CD4-positive, alpha-beta T cell treated with Interleukin-15 for 4 hours (primary cell): Measurements from ENCODE around the gene ANKRD13D.
A peak's percentile ranks its signal among the peaks of the same experiment; 100 is the strongest.

ENCODE experiments used
- DNase-seq: peaks from one replicate; pipeline ENCODE4 v3.0.0-alpha.2; 2020; ENCODE audit warnings: low spot score

Gene ANKRD13D

GRCh38 chr11:67261946-67262681 lies 27.0 kb upstream of the ANKRD13D start:
- DNase-seq = no peak

GRCh38 chr11:67262731-67263675 lies 26.1 kb upstream of the ANKRD13D start:
- DNase-seq = peak; percentile 74

- no peak for DNase-seq
Measured at GRCh38 chr11:67264260-67264659, 24.8 kb upstream of the ANKRD13D start.

- DNase-seq = no peak
Measured at GRCh38 chr11:67264877-67265632, 24.0 kb upstream of the ANKRD13D start.

- DNase-seq = peak; percentile 81
Measured at GRCh38 chr11:67265633-67266448, 23.3 kb upstream of the ANKRD13D start.

GRCh38 chr11:67266449-67267187 lies 22.5 kb upstream of the ANKRD13D start, which contains the start of gene GRK2:
Gene GRK2 (plus strand): TSS chr11:67266473. CDS start chr11:67266700, 227 bp downstream.
- no peak for DNase-seq

GRCh38 chr11:67267188-67268080 lies 21.7 kb upstream of the ANKRD13D start:
- DNase-seq = no peak

GRCh38 chr11:67268081-67268961 lies 20.8 kb upstream of the ANKRD13D start:
- peak; percentile 64 for DNase-seq

GRCh38 chr11:67268962-67269268 lies 20.2 kb upstream of the ANKRD13D start:
- no peak for DNase-seq

GRCh38 chr11:67269401-67270255 lies 19.5 kb upstream of the ANKRD13D start:
- no peak for DNase-seq

- DNase-seq = no peak
Measured at GRCh38 chr11:67270256-67271204, 18.6 kb upstream of the ANKRD13D start.

GRCh38 chr11:67271205-67271540 lies 17.9 kb upstream of the ANKRD13D start:
- no peak for DNase-seq

- DNase-seq = peak; percentile 73
Measured at GRCh38 chr11:67271541-67272284, 17.4 kb upstream of the ANKRD13D start.

GRCh38 chr11:67272327-67273259 lies 16.5 kb upstream of the ANKRD13D start:
- DNase-seq = no peak
